Activated CD4-positive, alpha-beta T cell treated with anti-CD3 and anti-CD28 coated beads for 48 hours (primary cell): ENCODE data around the gene NFIX.

Experiments used
- DNase-seq: peaks from one replicate; pipeline ENCODE4 v3.0.0-alpha.2; 2020

The NFIX gene

GRCh38 chr19:13060233-13060963 lies 65.1 kb downstream of the NFIX start:
- no peak for DNase-seq

DNA sequence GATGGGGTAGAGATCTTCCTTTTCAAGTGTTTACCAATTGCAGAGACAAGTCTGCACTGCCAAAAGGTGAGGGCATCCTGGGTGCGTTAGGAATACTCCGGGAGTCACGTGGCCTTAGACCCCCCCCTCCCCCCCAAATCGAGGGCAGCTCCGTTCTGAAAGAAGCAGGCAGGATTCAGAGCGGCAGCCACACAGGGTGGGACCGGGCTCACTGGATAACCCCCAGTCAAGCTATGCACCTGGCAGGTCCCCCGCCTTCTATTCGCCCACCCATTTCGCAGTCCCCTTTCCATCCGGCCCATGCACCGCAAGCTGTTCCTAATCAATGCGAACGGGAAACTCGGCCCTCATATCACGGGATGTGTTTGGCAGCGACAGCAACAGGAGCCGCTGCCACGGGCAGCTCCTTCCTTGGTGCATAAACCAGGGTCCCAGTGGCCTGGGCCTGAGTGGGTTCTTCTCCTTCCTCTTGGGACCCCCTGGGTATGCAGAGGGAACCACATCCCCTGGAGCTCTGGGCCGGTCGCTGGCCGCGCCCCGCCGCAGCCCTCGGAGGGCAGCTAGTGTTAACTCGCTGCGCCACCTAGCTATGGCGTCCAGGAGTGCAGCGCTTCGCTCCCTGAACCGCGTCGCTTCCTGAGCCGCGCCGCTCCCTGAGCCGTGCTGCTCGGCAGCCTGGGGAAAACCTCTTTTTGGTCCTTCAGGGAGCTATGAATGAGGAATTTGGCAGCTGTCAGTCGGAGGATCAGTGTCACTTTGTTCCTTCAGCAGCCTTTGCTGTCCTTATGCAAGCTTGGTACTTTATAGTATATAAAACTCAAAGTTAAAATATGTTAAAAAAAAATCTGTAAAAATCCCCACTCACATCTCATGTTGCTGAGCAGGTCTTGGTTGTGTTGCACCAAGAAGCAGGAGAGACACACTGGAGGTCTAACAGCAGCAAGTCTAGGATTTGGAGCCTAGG lies 66.0 kb downstream of the NFIX start:
- peak; percentile 87 for DNase-seq

- DNase-seq: no peak
These were observed 67.0 kb downstream of the NFIX start for GRCh38 chr19:13062317-13062716.

DNA sequence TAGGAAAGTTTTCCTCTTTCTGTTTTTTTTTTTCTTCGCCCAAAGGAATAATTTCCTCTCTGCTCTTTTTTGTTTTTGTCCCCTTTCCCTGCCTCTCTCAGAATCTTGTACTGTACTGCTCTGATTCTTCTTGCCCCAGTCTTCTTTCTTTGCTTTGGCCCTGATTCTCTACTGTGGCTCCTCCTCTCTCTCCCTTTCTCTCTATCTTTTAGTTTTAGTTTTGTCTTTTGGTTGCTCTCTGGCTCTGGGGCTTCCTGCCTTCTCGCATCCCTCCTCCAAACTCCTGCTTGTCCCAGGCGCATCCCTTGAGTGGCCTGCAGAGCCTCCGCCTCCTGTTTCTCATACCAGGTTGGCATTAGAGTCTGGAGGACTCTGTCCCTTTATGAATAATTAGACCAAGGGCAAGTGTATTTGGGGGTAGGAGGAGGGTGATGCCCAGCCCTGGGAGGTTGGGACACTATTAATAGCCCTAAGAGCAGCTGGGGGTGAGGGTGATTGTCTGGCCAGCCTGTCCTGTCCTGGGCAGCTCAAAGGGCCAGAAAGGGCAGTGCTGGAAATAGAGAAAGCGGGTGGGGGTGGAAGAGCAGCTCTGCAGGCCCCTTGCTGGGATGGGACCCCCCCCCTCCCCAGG lies 68.3 kb downstream of the NFIX start:
- DNase-seq: no peak

DNA sequence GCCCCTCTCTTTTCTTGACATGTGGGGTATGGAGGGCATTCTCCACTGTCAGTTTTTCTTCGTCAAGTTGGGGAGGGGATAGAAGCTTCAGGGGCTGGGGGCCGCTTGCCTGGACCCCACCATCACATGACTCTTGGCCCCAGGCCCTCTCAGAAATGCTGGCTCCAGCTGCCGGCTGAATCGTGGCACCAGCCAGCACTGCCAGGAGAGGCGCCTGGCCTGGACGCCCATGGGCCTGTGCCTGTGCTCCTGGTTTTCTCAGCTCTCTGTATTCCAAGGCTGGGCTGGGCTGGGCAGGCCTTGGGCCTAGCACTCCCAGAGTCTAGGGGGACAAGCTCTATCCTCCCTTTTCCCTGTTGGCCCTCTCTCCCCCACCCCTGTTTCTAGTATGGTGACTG lies 68.8 kb downstream of the NFIX start:
- no peak for DNase-seq

DNA sequence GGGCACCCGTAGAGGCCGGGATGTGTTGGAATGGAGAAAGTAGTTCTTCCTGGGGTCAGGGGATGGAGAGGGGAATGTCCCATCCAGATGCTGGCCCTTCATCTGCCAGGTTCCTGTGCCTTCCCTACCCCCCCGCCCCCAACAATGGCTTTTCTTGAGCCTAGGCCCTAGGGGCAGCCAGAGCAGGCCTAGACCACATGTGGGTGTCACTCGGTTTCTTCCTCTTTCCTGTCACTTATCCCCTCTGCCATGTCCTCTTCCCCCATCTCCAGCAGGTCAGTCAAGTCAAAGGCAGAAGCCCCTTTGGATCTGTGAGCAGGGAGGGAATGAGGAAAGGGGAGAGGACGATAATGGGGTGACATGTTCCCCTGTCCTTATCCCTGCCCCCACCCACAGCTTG lies 71.0 kb downstream of the NFIX start:
- no peak for DNase-seq

DNA sequence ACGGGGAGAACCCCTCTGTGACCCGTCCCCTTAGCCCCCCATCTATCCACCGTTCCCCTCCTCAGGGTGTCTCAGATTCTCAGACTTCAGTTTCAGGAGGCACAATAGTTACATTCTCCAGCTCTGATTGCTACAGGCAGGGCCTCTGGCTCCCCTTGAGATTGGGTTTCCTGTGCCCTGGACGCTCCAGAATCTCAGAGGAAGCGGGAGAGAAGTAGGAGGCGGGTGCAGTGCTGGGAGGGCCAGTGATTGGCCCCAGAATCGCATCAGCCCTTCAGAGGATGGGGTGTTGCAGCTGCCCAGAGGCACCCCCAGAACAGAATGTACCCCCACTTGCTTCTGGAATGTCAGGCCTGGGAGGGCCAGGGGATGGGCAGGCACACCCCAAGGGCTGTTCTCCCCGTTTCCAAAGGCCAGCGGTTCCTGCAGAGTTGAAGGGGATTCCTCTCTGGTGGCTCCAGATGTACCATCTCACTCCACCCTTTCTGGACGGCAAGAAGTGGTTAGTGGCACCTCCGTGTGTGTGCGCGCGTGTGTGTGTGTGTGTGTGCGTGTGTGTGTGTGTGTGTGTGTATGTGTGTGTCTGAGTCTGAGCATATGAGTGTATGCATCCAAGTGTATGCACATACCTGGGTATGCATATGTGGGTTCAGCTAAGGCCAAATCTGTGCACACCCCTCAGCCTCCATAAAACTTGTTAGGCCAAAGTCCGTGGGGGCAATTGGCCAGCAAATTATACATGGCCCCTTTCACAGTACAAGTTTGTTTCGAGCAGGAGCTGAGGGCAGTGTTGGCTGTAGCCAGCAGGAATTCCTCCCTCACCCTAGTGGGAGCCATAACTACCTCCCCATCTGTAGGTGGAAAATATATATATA lies 71.9 kb downstream of the NFIX start:
- no peak for DNase-seq

GRCh38 chr19:13068085-13068846 lies 73.0 kb downstream of the NFIX start:
- DNase-seq: no peak

- DNase-seq: no peak
These were observed 74.4 kb downstream of the NFIX start for GRCh38 chr19:13069415-13070359.

- DNase-seq: no peak
These were observed 75.3 kb downstream of the NFIX start for GRCh38 chr19:13070425-13071140.

DNA sequence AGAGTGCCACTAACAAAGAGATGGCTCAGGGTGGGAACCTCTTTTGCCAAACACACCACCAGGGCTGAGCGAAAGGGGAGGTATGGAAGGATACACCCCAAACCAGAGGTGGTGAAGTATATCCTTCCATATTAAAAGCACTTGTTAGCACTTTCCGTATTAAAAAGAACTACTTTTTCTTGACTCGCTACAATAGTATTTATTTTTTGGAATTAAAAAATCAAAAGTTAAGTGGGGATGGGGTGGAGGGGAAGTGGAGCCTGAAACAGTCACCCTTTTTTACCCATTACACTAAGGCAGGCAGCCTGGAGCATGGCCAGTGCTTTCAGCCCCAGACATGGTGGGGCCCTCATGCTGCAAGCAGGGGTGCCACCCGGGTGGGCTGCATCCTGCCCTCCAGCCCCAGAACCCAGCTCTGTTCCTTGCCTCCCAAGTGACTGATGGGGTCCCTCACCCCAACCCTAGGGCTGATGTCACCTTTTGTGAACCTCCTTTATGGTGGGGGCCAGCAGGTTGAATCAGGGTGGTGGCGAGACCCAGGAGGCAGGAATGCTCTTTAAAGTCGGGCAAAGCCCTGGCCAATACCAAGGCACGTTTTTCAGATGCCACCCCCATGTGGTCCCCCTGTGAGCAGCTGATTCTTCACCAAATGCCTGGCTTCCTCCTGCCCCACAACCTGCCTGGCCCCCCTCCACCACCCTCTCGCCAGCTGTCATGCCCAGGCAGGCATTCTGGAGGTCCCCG lies 76.3 kb downstream of the NFIX start:
- DNase-seq: no peak

DNA sequence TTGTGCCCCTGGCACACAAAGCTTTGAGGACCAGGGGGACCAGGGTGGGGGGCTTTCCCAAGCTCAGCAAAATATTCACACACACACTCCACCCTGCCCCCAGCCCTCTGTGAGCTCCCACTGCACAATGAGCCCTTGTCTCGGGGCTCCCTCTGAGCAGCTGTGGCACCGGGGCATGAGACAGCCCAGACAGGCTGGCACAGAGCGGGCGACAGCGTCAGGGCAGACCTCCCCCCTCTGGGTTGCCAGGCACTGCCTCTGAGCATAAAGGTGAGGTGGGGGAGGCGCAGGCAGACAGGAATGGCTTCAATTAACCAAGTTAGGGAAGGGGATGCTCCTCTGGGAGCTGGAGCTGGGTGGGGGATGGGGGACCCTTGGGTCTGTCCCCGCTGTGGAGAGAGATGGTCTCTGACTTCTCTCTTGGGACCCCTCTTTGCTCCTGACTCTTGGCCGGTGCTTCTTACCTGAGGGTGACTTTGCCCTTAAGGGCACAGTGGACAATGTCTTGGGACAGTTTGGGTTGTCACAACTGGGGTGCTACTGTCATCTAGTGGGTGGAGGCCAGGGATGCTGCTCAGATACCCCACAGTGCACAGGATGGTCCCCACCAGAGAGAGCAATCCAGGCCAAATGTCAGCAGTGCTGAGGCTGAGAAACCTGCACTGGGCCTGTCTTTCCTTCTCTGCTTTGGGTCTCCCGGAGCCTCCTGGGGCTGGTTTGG lies 77.1 kb downstream of the NFIX start:
- DNase-seq: no peak

- DNase-seq: no peak
These were observed 78.0 kb downstream of the NFIX start for GRCh38 chr19:13073263-13073662.

DNA sequence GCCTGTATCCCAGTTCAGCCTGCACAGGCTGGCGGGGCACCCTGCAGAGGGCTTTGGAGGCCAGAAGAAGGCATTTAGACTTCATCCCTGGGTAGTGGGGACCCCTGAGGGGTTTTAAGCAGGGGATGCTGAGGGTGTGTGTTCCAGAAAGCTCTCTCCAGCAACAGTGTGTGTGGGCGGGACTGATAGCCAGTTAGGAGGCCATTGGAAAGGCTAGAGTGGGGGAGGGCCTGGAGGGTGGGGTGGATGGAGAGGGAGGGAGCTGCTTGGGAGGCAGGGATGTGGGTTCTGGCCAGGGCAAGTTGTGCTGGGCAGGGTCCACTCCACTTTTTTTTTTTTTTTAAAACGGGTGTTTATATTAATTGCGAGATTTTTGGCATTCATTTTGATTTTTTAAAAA lies 79.1 kb downstream of the NFIX start:
- no peak for DNase-seq

- DNase-seq: no peak
These were observed 81.0 kb downstream of the NFIX start for GRCh38 chr19:13076320-13076719.

DNA sequence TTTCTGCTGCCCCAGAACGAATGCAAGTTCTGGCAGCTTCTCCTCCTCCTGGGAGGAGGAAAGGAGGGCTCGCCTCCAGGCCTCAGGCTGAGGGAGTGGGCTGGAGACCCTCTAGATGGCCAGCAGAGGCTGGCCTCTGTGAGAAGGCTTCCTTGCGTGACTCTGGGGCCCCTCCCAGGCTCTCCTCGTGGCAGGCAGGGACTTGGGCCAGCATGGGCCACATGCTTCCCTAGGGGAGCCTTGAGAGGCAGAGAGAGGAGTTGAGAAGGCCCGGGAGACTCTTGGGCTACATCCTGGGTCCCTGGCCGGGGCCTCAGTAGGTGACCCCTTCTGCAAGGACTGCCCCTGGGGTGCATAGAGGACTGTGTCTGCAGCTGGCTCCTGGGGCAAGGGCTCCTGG lies 81.5 kb downstream of the NFIX start:
- DNase-seq: no peak

DNA sequence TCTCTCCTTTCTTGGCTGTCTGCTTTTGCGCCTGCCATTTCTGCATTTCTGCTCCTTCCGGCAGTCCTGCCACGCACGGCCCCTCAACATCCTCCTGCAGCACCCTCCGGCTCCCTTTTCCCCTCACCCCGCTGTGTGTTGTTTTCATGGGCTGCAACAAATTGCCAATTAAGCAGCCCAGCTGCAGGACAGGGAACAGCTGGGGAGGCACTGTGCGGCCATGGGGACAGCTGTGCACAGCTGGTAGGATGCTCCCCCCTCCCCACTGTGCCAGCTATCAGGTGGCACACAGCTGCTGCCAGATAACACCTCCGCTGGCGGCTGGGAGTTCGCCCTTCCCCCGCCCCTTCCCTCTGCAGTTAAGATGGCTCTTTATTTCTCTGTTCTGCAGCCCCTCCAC lies 82.0 kb downstream of the NFIX start:
- DNase-seq: no peak

- no peak for DNase-seq
These were observed 83.1 kb downstream of the NFIX start for GRCh38 chr19:13078381-13078780.
